Activated T-helper 2 cell treated with anti-CD3 and anti-CD28 coated beads, Interferon-gamma antibody, Interleukin-2, Interleukin-4, amounts not matched to agents 10 μg/mL and 5 μg/mL and 100 μg/mL, durations not matched to agents 14 hours and 24 hours and 36 hours (primary cell): ENCODE data around the gene TBC1D2B. TPM values are rescaled to one million over a fixed set of nuclear protein-coding genes. Genes with fewer than 3 reads are reported as not detected.
"Not testable (repeated sequence)": the region's sequence is repeated elsewhere in the genome, so short reads cannot be mapped to it uniquely, and the experiment has no call there.

Source experiments
- DNase-seq: peaks from one replicate; pipeline ENCODE4 v3.0.0; 2021; ENCODE audit warnings: low spot score
- H3K27ac Mint-ChIP-seq: one replicate; pipeline ENCODE4 v1.8.0; 2021; ENCODE audit warnings: mixed read lengths
- H3K27me3 Mint-ChIP-seq: one replicate; pipeline ENCODE4 v1.8.0; 2021; ENCODE audit warnings: low read depth, mixed read lengths
- H3K36me3 Mint-ChIP-seq: one replicate; pipeline ENCODE4 v1.8.0; 2021; ENCODE audit warnings: low read depth, mixed read lengths
- H3K4me1 Mint-ChIP-seq: one replicate; pipeline ENCODE4 v1.8.0; 2021; ENCODE audit warnings: low read depth, mixed read lengths
- H3K4me3 Mint-ChIP-seq: one replicate; pipeline ENCODE4 v1.8.0; 2021; ENCODE audit warnings: low read depth, mild to moderate bottlenecking, moderate library complexity, mixed read lengths
- H3K9me3 Mint-ChIP-seq: one replicate; pipeline ENCODE4 v1.8.0; 2021; ENCODE audit warnings: mixed read lengths
- intact Hi-C: fragments of 100-400 bp; cut with micrococcal nuclease; formaldehyde crosslinking; loops from one replicate; pipeline ENCODE4 v1.15.1; 2023
- total RNA-seq: library from RNA; stranded (reverse); gene quantifications from 2 replicates; pipeline ENCODE4 v1.2.3, GENCODE V29; 2022

The TBC1D2B gene
- total RNA-seq, 1 donor from 2014 or later = 55.0 TPM

DNA sequence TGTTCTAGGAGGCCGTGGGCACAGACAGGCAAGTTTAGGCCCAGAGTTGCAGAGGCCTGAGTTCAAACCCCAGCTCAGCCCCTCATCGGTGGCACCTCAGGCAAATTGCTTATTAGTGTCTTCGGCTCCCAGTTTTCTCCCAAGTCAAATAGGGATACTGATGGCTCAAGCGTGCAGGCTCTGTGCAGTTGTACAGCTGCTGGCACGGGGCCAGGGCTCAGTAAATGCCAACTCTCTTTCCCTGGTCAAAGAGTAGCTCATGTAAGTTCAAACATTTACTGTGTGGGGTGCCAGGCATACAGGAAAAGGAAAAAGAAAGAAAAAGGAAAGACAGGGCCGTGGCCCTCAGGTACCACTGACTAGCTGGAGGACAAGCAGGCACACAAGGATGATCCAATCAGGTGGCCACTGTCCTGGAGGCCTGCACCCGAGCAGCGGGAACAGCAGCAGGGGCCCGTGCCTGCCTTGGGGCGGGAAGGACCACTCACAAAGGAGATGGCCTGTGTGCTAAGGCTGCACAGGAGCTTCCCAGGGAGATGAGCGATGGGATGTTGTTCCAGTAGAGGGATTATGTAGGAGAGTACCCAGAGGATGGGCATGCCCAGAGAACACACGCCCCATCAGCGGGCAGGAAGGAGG is 70.8 kb downstream of the TBC1D2B start:
- H3K9me3 Mint-ChIP-seq = no peaks in the 10 kb centered on the region
- no peaks in the 10 kb centered on the region for H3K27me3 Mint-ChIP-seq
- intact Hi-C loops = no loop called here
- peaks cover 65% of the 10 kb centered on the region for H3K36me3 Mint-ChIP-seq
- no peak for DNase-seq
- peak overlapping the region; percentile 8 for H3K27ac Mint-ChIP-seq
- H3K4me1 Mint-ChIP-seq = peaks cover 10% of the 10 kb centered on the region
- H3K4me3 Mint-ChIP-seq = no peak overlapping the region

- intact Hi-C loops = no loop called here
Observed at GRCh38 chr15:78004919-78005634, 72.4 kb downstream of the TBC1D2B start.

DNA sequence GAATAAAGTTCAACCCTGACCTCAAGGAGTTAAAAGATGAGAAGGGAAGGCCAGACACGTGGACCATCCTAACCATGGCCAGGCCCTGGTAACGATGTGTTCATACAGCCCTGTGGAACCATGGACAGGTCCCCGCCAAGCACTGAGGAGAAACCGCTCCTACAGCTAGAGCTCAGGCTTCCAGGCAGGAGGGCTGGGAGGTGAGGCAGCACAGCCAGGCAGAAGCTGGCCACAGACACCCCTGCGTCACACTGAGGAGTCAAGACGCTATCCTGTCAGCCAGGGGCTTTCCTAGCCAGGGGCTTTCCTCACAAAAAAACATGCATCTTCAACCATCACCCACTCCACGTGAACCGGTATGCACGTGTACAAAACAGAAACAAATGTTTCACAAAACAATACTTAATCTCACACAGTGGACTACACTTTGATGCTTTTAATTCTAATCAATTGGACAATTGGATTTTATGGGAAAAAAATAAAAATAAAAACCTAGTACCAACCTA is 73.2 kb downstream of the TBC1D2B start:
- DNase-seq = no peak

More at GRCh38 chr15:78004919-78005634, 72.4 kb downstream of the TBC1D2B start:
- no peak for DNase-seq
- Mint-ChIP-seq H3K4me1 (peaks cover 16% of the 10 kb centered on the region), H3K27me3 (no peaks in the 10 kb centered on the region), H3K27ac (no peak overlapping the region), H3K36me3 (peaks cover 70% of the 10 kb centered on the region), H3K4me3 (no peak overlapping the region), H3K9me3 (no peaks in the 10 kb centered on the region)

GRCh38 chr15:78003539-78004008 is 73.9 kb downstream of the TBC1D2B start:
- Mint-ChIP-seq H3K4me1 (peaks cover 16% of the 10 kb centered on the region), H3K9me3 (no peaks in the 10 kb centered on the region), H3K27ac (no peak overlapping the region), H3K36me3 (peaks cover 71% of the 10 kb centered on the region), H3K4me3 (no peak overlapping the region), H3K27me3 (no peaks in the 10 kb centered on the region)
- intact Hi-C loops = no loop called here
- no peak for DNase-seq

More for the DNA sequence above, 73.2 kb downstream of the TBC1D2B start:
- no peak overlapping the region for H3K4me3 Mint-ChIP-seq
- peaks cover 16% of the 10 kb centered on the region for H3K4me1 Mint-ChIP-seq
- intact Hi-C loops = no loop called here
- H3K27ac Mint-ChIP-seq = peak overlapping the region; percentile 28
- H3K27me3 Mint-ChIP-seq = no peaks in the 10 kb centered on the region
- peaks cover 74% of the 10 kb centered on the region for H3K36me3 Mint-ChIP-seq
- no peaks in the 10 kb centered on the region for H3K9me3 Mint-ChIP-seq

- no peaks in the 10 kb centered on the region for H3K27me3 Mint-ChIP-seq
- peaks cover 73% of the 10 kb centered on the region for H3K36me3 Mint-ChIP-seq
- H3K27ac Mint-ChIP-seq = peak overlapping the region; percentile 19
- DNase-seq = no peak
- no peaks in the 10 kb centered on the region for H3K9me3 Mint-ChIP-seq
- H3K4me1 Mint-ChIP-seq = peaks cover 16% of the 10 kb centered on the region
- H3K4me3 Mint-ChIP-seq = no peak overlapping the region
- intact Hi-C loops = no loop called here
Observed at GRCh38 chr15:78002996-78003395, 74.5 kb downstream of the TBC1D2B start.

DNA sequence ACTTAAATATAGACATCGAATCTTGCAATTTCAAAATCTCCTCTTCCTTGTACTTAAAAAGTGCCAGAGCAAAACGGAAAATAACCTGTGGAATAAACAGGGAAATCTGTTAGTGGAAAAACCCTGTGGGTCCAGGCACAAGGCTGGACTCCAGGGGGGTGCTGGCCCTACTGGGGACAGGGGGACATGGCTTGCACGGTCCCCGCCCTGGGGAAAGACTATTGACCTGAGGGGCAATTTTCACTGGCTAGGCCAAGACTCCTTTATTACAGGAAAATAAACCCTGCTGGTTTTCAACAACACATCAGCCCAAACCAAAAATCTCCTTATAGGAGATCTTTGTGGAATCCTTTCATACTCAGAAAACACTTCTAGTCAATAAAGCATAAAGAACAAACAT is 75.9 kb downstream of the TBC1D2B start:
- Mint-ChIP-seq H3K9me3 (no peaks in the 10 kb centered on the region), H3K36me3 (peaks cover 71% of the 10 kb centered on the region), H3K27me3 (no peaks in the 10 kb centered on the region), H3K4me3 (no peak overlapping the region), H3K4me1 (peaks cover 16% of the 10 kb centered on the region), H3K27ac (peak overlapping the region; percentile 16)
- intact Hi-C loops = loop anchor here (2.0 kb wide), 1 partner anchor 75 kb away; the partner anchor contains the start of gene TBC1D2B
- DNase-seq = no peak

DNA sequence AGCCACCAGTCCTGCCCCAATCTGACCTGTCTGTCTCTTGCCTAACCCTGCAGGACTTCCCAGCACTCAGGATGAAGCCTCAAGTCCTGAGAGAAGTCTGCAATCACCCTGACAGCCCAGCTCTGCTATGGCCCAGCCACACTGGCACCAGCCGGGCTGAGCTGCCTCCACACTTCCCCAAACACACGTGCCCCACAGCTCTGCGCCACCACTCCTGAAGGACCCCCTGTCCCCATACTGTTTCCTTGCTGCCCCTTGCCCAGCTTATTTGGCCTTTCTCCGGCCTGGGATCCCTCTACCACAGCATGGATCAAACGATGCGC is 76.6 kb downstream of the TBC1D2B start:
- Mint-ChIP-seq H3K36me3 (peaks cover 64% of the 10 kb centered on the region), H3K27ac (no peak overlapping the region)

DNA sequence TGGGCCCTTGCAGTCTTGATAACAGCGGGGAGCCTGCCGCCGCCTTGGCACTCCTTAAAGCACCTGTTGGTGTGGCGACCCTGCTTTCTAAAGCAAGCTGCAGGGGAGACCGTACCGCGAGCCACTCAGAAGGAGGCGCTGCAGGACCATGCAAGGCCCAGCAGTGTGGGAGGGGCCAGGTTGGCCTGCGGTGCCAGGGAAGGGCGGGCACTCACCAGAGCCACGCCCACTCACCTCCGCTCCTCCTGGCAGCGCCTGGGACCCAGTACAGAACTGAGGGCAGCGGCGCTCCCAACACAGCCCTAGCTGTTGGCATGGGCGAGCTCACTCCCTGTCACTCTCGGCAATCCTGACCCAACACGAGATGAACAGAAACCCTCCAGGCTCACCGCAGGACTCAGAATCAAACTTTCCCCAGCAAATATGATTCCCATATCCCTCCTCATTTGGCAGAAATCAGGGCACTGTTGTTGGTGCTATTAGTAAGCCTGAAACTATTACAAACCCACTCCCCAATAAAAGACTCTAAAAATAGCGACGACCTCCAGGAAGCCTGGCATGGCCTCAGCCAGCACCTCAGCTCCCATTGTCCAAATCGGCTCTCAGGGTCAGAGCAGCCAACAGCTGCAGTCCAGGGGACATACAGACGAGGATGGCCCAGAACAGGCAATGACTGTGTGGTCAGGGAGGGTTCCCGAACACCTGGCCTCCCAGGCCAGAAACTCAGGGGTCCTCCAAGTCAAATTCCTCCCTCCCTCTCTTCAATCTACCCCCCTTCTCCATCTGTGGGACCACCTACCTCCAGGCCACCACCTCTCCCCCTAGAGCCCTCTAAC is 77.2 kb downstream of the TBC1D2B start:
- Mint-ChIP-seq H3K4me3 (no peak overlapping the region), H3K4me1 (peaks cover 12% of the 10 kb centered on the region), H3K27me3 (no peaks in the 10 kb centered on the region), H3K9me3 (no peaks in the 10 kb centered on the region), H3K36me3 (peaks cover 60% of the 10 kb centered on the region), H3K27ac (no peak overlapping the region)
- peak; percentile 68 for DNase-seq
- intact Hi-C loops = loop anchor here (1.0 to 2.0 kb wide), 2 partner anchors 76 to 108 kb away; partner anchors contain the start of gene TBC1D2B

More for the DNA sequence above, 76.6 kb downstream of the TBC1D2B start:
- Mint-ChIP-seq H3K4me1 (peaks cover 14% of the 10 kb centered on the region), H3K27me3 (no peaks in the 10 kb centered on the region), H3K4me3 (no peak overlapping the region), H3K9me3 (no peaks in the 10 kb centered on the region)
- intact Hi-C loops = loop anchor here (1.0 to 2.0 kb wide), 2 partner anchors 76 to 107 kb away; partner anchors contain the start of gene TBC1D2B
- no peak for DNase-seq

GRCh38 chr15:77999486-77999885 is 78.0 kb downstream of the TBC1D2B start:
- Mint-ChIP-seq H3K27me3 (no peaks in the 10 kb centered on the region), H3K4me3 (no peak overlapping the region), H3K36me3 (peaks cover 55% of the 10 kb centered on the region), H3K27ac (no peak overlapping the region), H3K4me1 (peaks cover 8% of the 10 kb centered on the region), H3K9me3 (no peaks in the 10 kb centered on the region)
- no peak for DNase-seq
- intact Hi-C loops = no loop called here

DNA sequence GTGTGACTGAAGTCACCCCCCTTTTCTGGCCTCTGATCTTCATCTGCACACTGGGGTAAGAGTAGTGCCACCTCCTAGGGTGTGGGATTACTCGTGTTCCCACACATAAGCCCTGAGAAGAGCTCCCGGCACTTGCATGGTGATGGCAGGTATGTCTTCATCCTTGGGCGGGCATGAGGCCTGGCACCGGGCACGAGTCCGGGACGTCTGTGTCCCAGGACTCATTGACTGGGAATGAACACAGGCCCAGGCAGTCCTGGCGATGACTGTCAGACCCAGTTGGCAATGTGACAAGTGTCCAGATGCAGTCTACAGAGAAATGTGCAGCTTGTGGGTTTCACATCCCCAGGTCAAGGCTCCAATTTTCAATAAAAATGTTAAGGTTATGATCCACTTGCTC is 78.9 kb downstream of the TBC1D2B start:
- intact Hi-C loops = no loop called here
- H3K9me3 Mint-ChIP-seq = no peaks in the 10 kb centered on the region
- H3K4me3 Mint-ChIP-seq = no peak overlapping the region
- DNase-seq = no peak
- H3K4me1 Mint-ChIP-seq = peaks cover 6% of the 10 kb centered on the region
- H3K27ac Mint-ChIP-seq = no peak overlapping the region
- H3K36me3 Mint-ChIP-seq = peaks cover 51% of the 10 kb centered on the region
- no peaks in the 10 kb centered on the region for H3K27me3 Mint-ChIP-seq

- peaks cover 48% of the 10 kb centered on the region for H3K36me3 Mint-ChIP-seq
- H3K27ac Mint-ChIP-seq = peak overlapping the region; percentile 43
- H3K4me1 Mint-ChIP-seq, DNase-seq, H3K4me3 Mint-ChIP-seq, H3K9me3 Mint-ChIP-seq, intact Hi-C loops, H3K27me3 Mint-ChIP-seq: not testable (repeated sequence)
Observed at GRCh38 chr15:77997761-77998554, 79.6 kb downstream of the TBC1D2B start.

DNA sequence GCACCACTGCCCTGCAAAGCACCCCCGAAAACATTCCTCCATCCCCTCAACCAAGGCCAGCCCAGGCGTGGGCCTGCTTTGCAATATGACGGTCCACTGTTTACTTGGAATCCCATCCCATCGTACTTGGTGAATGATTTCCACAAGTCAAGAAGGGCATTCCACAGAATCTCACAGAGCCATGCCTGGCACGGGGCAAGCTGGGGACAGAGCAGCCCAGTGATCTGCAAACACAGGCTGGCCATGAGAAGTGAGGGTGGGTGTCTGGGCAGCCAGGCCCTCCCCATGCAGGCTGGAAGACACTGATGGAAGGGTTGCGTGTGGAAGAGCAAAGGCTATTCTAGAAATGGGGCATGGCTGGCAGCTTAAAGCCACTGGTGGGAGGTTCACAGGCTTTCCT is 80.3 kb downstream of the TBC1D2B start:
- H3K9me3 Mint-ChIP-seq = not testable (repeated sequence)

More for the DNA sequence above, 80.3 kb downstream of the TBC1D2B start:
- H3K27me3 Mint-ChIP-seq, H3K4me1 Mint-ChIP-seq, intact Hi-C loops, H3K4me3 Mint-ChIP-seq, DNase-seq: not testable (repeated sequence)
- peaks cover 43% of the 10 kb centered on the region for H3K36me3 Mint-ChIP-seq
- peak overlapping the region; percentile 43 for H3K27ac Mint-ChIP-seq
